NCI-H146 (cell line): ENCODE data around the gene ZSCAN30.

Source experiments
- DNase-seq: peaks from one replicate; lab custom pipeline; 2025; lab: John Stamatoyannopoulos, UW

ZSCAN30 gene

DNA sequence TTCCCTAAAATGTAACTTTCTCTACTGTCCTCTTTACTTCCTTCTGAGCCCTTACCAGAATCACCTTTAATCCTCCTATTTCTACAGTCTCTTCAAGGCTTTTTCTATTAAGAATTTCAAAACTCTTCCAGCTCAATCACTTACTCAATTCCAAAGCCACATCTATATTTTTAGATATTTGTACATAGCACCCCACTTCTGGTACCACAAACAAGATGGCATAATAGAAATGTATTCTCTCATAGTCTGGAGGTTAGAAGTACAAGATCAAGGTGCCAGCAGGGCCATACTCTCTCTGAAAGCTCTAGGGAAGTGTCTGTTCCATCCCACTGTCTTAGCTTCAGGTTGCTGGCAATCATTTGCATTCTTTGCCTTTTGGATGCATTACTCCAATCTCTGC lies 11.1 kb downstream of the ZSCAN30 start:
- no peak for DNase-seq

DNA sequence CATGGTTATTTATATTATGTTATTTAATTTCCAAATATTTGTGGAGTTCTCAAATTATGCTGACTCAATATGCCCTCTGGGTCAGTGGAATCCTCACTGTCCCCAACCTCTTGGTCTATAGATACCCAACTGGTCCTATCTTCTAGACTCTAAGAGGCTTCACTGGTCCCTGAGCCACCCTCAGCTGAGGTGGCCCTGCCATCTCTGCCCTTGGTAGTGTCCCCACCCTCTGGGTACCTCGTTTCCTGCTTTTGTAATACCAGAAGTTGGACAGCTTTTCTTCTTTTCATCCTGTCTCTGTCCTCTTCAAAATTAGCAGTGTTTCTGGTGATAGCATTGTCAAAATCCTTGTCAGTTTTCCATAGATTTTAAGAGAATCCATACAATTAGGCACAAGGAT lies 11.9 kb downstream of the ZSCAN30 start:
- DNase-seq = no peak

DNA sequence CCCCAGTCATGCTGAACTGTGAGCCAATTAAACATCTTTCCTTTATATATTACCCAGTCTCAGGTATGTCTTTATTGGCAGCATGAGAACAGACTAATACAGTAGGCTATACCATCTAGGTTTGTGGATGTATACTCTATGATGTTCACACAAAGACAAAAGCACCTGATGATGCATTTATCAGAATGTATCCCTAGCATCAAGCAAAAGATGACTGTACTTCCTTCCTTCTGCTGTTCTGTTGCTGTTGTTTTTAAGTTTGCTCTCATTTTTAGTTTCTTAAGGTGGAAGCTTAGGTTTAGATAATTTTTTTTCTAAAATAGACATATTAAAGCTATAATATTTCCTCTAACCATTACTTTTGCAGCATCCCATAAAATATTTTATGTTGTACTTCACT lies 12.4 kb downstream of the ZSCAN30 start:
- no peak for DNase-seq

DNA sequence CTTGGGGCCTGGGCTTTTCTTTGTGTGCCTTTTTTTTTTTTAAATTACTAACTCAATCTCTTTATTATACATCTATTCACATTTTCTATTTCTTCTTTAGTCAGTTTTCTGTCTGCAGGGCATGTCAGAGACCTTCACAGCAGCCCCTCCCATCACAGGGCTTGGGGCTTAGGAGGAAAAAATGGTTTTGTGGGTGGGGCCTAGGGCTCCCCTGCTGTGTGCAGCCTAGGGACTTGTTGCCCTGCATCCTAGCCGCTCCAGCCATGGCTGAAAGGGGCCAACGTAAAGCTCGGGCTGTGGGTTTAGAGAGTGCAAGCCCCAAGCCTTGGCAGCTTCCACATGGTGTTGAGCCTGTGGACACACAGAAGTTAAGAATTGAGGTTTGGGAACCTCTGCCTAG lies 13.8 kb downstream of the ZSCAN30 start:
- DNase-seq = no peak

DNA sequence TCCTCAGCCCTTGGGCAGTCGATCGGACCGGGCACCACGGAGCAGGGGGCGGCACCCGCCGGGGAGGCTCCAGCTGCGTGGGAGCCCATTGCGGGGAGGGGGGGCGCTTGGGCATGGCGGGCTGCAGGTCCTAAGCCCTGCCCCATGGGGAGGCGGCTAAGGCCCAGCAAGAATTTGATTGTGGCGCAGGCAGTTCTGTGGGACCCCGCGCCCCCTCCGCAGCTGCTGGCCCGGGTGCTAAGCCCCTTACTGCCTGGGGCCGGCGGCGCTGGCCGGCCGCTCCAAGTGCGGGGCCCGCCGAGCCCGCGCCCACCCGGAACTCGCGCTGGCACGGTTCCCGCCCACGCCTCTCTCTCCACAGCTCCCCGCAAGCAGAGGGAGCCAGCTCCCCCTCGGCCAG lies 18.4 kb downstream of the ZSCAN30 start:
- DNase-seq = no peak

DNA sequence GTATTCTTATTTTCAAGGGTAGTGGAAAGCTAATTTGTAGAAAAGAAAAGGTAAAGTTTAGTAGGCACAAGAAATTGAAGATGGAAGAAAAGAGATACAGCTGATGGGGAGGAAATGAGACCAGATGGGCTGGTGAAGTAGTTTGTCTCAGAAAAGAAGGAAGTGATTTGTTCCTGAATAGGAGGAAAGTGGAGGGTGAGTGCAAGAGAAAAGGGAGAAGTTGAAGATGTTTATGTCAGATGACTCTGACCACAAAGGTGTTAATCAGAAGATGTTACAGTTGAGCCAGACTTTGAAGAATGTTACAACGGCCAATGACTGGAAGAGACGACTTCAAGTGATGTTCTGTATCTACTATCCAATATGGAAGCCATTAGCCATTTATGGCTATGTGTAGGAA lies 21.2 kb downstream of the ZSCAN30 start:
- no peak for DNase-seq

DNA sequence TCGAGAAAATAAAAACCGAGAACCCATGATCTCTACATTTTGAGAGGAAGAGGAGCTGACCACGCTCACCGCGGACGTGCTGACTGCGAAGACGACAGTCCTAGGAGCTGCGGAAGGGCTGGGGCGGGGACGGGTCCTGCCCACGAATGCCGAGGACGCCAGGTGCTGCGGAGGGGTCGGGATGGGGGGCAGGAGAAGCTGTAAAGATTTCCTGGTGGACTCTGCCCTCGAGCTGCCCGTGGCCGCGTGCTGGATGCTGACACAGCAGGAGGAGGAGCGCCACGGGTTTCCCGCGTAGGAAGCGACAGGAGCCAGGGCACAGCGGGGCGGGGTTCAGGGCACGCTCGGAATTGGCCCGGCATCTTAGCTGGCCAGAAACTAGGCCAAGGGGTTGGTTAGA lies 22.2 kb downstream of the ZSCAN30 start:
- peak; percentile 56 for DNase-seq

DNA sequence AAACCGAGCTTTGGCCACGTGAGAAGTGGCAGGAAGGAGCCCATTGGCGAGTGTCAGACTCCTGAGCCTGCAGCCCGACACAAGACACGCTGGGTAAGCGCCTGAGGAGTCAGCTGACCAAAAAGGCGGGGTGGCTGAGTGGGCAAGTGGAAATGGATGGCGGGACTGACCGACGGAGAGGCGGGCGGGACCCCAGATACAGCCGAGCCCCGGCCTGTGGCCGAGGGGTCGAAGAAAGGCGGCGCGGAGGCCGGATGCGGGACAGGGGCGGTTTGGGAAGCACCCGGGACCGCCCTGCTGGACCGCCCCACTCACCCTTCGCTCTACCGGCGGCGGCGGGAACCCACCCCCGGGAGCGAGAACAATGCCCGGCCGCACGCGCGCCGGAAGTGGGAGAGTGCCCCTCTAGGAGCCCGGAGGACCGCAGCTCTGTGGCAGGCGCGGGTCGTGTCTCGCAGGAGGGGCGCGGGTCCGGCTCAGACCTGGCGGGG lies 22.8 kb downstream of the ZSCAN30 start:
- DNase-seq = peak; percentile 81

DNA sequence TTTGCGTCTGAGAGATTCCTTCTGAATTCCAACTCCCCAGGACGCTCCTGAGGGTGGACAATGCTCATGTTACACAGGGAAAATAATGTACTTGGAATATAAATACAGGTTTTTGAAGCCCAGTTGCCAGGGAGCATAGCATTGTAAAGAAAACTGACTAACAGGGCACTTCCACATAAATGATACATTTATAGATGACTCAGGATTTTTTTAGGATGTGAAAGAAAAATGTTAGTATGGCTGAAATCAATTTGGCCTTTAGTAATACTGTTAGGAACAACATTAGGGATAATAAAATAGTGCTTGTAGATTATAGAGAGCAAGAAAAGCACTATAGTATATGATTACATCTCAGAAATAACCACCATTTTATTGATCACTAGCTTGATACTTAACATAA lies 25.6 kb downstream of the ZSCAN30 start:
- DNase-seq = no peak

DNA sequence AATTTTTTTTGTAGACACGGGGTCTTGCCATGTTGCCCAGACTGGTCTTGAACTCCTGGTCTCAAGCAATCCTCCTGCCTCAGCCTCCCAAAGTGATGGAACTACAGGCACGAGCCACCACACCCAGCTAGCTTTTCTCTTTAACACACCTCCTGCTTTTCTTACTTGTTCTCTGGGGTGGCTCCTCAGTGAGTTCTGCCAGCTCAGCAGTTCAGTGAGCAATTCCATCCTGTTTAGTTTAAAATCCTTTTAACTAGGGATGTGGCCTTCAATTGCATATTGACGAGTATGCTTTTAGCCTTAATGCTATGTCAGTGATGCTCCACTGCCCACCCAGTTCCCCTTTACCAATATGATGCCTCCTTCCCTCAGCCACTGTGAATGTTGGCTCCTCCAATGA lies 33.1 kb downstream of the ZSCAN30 start:
- no peak for DNase-seq

DNA sequence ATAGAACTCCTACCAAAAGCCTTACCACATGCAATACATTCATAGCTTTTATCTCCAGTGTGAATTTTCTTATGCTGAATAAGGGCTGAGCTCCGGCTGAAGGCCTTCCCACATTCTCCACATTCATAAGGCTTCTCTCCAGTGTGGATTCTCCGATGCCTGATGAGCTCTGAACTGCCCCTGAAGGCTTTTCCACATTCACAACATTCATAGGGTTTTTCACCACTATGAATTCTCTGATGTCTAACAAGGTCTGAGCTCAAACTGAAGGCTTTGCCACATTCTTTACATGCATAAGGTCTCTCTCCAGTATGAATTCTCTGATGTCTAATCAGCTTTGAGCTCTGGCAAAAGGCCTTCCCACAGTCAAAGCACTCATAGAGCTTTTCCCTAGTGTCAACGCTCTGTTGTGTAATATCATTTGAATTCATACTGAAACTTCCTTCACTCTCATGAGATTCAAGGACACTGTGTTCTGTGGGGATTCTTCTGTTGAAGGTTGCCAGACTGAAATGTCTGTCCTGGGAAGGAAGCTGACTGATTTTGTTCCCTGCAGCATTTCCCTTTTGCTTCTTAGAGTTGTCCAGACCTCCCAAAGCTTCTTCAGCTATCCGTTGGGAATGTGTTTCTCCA lies 36.3 kb downstream of the ZSCAN30 start:
- DNase-seq = no peak

DNA sequence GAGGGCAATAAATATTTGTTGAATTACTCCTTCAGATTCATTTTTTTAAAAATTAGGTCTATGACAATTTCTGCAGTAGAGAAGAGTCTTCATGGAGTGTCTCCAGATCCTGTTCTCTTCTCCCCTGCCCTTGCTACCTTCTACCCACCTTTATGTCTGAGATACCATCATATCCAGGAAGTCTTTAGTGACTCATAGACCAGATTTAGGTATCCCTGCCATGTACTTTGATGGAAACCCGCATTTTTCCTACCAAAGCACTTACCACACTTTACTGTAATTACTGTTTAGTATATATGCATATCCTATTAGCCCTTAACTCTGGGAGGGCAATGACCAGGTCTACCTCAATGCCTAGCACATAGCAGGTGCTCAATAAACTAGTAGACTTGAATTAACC lies 37.6 kb downstream of the ZSCAN30 start:
- no peak for DNase-seq

DNA sequence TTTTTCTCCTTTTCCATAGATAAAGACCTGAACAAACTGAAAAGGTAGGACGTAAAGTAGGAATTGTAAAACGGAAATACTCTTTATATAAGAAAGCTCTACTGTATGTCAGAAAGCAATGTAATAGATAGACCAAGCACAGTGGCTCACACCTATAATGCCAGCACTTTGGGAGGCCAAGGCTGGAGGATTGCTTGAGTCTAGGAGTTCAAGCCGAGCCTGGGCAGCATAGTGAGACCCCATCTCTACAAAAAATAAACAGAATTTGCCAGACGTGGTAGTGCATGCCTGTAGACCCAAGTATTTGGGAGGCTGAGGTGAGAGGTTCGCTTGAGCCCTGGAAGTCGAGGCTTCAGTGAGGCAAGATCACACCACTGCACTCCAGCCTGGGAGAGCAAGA lies 41.6 kb downstream of the ZSCAN30 start:
- DNase-seq = no peak

DNA sequence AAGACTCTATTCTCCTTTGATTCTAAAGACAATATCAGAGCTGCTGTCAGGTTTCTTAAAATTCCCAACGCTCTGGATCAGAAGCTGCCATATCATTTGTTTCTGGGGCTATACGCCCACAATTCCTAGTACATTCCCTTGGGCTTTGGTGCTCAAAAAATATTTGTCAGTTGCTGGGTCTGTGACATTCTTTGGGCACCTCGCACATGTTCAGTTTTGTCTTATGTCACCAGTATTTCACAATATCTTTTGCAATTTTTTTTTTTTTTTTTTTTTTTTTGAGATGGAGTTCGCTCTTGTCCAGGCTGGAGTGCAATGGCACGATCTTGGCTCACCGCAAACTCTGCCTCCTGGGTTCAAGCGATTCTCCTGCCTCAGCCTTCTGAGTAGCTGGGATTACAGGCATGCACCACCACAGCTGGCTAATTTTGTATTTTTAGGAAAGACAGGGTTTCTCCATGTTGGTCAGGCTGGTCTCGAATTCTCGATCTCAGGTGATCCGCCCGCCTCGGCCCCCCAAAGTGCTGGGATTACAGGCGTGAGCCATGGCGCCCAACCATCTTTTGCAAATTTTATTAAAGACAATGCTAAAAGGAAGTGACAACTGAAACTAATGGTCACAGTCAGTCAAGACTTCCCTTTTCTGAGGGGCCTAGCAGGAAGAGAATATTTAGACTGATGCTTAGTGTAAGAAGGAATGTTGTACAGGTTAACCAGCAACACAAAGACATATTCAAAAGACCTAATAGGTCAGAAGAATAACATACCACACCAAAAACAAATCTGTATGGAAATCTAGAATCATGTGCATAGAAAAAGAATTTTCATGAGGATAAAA lies 42.4 kb downstream of the ZSCAN30 start:
- no peak for DNase-seq

DNA sequence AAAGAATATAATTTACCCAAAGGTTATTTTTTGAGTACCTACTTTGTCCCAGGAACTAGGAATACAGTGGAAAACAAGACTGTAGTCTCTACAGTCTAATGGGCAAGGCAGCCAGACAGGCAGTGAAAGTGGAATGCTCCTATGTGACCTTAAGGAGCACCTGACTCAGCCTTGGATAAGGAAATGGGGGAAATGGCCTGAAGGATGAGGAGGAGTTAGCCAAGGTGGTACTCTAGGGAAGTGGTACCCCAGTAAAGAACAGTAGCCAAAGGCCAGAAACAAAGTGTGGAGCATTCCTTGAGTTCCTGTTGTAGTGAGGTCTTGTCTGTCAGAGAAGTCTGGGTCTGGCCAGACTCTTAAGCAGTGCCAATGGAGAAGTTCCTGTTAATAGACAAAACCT lies 43.2 kb downstream of the ZSCAN30 start:
- DNase-seq = no peak

DNA sequence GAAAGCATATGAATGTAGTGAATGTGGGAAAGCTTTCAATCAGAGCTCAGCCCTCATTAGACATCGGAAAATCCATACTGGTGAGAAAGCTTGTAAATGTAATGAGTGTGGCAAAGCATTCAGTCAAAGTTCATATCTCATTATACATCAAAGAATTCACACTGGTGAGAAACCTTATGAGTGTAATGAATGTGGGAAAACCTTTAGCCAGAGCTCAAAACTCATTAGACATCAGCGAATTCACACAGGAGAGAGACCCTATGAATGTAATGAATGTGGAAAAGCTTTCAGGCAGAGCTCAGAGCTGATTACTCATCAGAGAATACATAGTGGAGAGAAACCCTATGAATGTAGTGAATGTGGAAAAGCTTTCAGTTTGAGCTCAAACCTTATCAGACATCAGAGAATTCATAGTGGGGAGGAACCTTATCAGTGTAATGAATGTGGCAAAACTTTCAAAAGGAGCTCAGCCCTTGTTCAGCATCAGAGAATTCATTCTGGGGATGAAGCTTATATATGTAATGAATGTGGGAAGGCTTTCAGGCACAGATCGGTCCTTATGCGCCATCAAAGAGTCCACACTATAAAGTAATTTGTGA lies 44.2 kb downstream of the ZSCAN30 start:
- DNase-seq = no peak

DNA sequence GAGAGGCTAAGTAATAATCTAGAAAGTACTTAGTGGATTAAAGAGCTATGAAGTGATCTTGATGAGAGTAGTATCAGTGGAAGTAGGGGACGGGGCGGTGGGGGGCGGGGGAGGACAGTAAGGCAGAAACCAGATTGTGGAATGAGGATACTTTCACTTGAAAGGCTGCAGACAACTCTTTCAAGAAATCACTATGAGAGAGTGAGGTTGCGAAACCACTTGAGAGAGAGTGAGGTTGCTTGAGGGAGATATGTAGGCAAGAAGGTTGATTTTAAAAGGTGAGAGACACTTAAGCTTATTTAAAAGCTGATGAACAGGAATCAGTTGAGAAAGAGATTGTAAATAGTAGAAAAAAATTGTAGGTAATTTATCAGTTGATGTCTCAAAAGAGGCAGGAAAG lies 45.4 kb downstream of the ZSCAN30 start:
- no peak for DNase-seq

DNA sequence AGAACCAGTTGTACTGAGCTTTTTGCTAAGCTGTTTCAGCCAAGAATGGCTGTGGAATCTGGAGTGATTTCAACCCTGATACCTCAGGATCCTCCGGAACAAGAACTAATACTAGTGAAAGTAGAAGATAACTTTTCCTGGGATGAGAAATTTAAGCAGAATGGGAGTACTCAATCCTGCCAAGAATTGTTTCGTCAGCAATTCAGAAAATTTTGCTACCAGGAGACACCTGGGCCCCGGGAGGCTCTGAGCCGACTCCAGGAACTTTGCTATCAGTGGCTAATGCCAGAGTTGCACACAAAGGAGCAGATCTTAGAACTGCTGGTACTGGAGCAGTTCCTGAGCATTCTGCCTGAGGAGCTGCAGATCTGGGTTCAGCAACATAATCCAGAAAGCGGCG lies 47.6 kb downstream of the ZSCAN30 start:
- no peak for DNase-seq

DNA sequence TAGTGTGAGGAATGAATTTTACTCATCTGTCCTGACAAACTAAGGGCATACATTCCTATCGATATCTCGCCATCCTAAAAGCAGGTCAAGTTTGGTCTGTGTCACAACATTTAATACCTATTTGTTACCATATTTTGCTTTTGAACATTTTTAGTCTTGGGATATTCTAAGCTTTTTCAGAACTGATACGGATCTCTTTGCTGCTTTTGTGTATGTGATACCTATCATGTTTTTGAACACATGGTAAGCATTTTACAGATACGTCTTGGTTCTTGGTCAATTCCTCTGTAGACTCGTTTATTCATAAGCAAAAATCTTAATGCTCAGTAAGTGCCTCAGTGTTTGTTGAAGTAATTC lies 48.6 kb downstream of the ZSCAN30 start:
- DNase-seq = peak; percentile 25

DNA sequence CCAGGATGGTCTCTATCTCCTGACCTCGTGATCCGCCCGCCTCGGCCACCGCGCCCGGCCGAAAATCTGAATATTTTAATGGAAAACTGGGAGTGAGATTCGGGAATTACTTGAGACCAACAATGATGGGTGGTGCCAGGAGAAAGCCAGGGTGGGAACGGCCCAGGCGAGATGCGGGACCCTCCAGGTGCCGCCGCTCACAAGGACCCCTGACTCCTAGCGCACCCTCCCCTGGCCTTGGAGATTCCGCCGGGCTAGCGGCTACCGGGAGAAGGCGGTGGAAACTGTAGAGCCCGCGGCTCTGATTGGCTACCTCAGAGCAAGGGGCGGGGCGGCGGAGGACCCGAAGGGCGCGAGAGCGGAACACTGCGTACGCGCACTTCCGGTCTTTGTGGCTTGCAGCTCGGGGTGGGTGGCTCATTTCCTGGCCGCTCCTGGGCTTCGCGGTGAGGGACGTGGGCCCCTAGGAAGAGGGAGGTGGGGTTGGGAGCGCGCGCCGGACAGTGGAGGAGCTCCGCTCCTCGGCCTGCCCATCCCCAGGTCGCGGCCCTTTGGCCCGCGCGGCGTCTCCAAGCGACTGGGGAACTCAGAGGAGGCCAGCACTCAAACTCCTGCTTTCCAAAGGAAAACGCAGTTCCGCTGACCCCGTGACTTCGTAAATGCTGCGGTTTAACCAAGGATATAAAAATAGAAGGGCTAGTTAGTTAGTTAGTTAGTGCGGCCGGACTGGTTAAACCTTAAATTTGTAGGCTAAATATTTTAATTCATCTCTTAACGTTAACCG lies 49.2 kb downstream of the ZSCAN30 start, which contains the start of gene ZNF397:
ZNF397 (plus strand) TSS at position 371 of the 784 bp plus-strand sequence. CDS start 1,437 bp downstream, outside the sequence.
- DNase-seq = peak; percentile 100

DNA sequence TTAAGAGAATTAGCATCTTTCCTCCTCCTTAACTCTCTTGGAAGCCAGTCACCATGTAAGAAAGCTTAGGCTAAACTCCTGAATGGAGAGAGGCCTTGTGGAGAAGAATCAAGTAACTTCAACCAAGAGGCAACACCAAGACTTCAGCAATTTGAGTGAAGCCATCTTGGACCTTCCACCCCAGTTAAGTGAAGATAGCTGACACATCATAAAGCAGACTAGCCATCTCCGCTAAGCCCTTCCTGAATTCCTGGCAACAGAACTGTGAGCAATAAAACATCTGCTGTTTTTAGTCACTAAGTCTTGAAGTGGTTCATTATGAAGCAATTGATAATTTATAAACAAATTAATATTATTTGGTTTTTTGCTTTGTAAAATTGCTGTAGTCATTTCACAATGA lies 50.7 kb downstream of the ZSCAN30 start:
- no peak for DNase-seq
